ENCODE measurements around the gene KRTAP4-9. TPM values are rescaled to one million over a fixed set of nuclear protein-coding genes. Genes with fewer than 3 reads are reported as not detected.
"Not testable (repeated sequence)": the region's sequence is repeated elsewhere in the genome, so short reads cannot be mapped to it uniquely, and the experiment has no call there.

KRTAP4-9 gene
- total RNA-seq, 1 donor from 2014 or later = not detected

GRCh38 chr17:41131979-41132378 is 26.8 kb downstream of the KRTAP4-9 start:
- no peak for DNase-seq

DNA sequence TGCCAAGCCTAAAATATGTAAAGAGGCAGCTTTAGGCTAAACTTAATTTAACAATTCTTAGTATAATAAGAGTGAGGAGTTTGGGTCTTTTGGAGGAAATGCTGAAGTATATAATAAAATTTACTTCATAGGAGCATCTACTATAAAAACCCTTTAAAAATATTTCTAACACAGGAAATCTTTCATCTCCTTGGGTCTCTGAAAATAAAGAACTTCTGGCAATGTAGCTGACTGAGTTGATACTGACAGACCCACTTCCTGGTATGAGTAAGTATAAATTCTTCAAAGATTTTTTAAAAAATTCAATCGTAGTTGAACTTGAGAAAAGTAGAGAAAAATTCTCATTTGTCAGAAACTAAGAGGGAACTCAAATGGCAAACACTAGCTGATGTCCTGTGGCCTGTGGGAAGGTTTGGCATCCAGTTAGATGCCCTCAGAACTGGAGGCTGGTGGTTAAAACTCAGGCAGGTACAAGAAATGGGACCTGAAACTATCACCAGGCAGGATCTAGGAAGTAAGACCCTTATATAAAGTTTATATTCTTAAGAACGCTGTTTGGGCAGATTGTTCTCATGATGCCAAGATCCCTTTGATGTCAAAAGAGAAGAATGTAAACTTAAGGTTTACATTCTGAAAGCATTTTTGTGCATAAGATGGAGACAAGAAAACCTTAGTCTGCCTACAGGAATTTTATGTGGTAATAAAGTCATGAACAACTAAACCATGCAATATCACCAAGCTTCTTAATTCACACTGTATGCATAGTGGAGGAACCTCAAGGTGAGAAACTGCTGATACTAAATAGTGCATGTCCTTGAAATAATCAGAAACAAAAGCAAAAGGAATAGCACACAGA is 28.9 kb downstream of the KRTAP4-9 start:
- no peak for DNase-seq

- DNase-seq = not testable (repeated sequence)
Observed at GRCh38 chr17:41139865-41140264, 34.7 kb downstream of the KRTAP4-9 start.

GRCh38 chr17:41140360-41141131 is 35.4 kb downstream of the KRTAP4-9 start, which contains the start of gene KRTAP4-6:
Gene KRTAP4-6 (minus strand): TSS chr17:41140544. CDS start chr17:41140487, 57 bp downstream.
- no peak for DNase-seq

DNA sequence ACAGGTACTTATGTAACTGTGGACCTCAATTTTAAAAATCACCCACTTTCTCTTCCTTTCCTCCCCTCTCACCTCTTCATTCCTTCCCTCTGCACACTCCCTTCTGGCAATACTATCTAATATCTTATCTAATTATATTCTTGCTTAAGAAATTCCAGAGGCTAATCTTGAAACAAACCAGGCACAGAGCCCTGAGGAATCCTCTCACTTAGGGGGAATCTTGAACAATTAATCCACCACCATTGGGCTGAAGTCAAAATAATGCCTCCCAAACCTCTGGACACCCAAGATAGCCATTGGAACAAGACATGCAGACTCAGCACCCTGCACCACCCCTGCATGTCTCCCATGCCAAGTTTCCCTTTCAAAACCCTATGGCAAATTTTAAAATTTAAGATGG is 36.2 kb downstream of the KRTAP4-9 start:
- DNase-seq = no peak

- DNase-seq = no peak
Observed at GRCh38 chr17:41144846-41145245, 39.7 kb downstream of the KRTAP4-9 start.

- DNase-seq = no peak
Observed at GRCh38 chr17:41145261-41145660, 40.1 kb downstream of the KRTAP4-9 start.

GRCh38 chr17:41147531-41148204 is 42.5 kb downstream of the KRTAP4-9 start:
- no peak for DNase-seq

- not testable (repeated sequence) for DNase-seq
Observed at GRCh38 chr17:41148971-41149651, 43.9 kb downstream of the KRTAP4-9 start.

- DNase-seq = no peak
Observed at GRCh38 chr17:41149652-41149985, 44.4 kb downstream of the KRTAP4-9 start, which contains the start of gene KRTAP4-5. Gene KRTAP4-5 (minus strand): TSS chr17:41149825. CDS start chr17:41149767, 58 bp downstream.

DNA sequence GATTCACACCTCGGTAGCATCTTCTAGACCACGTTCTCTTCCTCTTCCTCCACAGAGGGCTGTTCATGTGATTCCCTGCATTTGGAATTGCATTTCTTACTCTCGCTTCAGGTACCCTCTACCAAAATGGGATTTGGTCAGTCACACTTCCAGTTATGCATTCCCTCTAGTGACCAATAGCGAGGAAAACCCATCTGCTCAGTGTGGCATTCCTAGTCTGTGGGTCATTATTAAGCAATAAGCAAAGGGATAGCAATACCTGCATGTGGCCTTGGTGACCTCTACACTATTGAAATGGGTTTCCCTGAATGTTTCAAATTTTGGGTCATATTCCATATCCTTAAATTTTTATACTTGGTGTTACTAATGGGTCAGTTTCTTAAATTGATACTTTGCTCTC is 44.8 kb downstream of the KRTAP4-9 start:
- no peak for DNase-seq

DNA sequence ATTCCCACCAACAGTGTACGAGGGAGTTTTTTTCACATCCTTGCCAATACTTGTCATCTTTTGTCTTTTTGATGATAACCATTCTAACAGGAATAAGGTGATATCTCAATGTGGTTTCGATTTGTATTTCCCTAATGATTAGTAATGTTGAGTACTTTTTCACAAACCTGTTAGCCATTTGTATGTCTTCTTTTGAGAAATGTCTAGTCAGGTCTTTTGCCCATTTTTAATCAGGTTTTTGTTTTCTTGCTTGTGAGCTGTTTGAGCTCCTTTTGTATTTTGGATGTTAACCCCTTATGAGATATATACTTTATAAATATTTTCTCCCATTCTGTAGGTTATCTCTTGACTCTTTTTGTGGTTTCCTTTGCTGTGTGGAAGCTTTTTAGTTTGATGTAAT is 46.3 kb downstream of the KRTAP4-9 start:
- no peak for DNase-seq

DNA sequence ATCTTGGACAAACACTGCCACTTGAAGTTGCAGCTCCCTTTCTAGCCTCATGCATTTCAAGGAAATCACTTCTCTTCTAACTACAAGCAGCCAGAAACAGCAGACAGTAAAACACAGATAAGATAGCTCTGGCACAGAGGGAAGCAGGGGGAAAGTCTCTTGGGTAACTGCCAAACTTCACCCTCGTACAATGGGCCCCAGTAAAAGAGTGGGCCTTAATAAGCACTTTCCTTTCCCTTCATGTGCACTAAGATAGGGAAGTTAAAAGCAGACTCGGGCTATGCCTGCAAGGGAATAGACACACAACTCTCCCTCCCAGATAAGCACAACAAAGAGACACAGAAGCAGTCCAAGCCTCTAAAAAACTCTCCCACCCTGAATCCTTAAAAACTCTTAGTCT is 48.7 kb downstream of the KRTAP4-9 start:
- DNase-seq = no peak

Other genes with a start within 250 kb of the KRTAP4-9 start
- not detected for gene KRT12, start 238.2 kb upstream of the KRTAP4-9 start, total RNA-seq
- gene KRT20, start 220.1 kb upstream of the KRTAP4-9 start, total RNA-seq = not detected
- gene KRT23, start 167.7 kb upstream of the KRTAP4-9 start, total RNA-seq = 0.16 TPM
- not detected for gene KRT39, start 138.4 kb upstream of the KRTAP4-9 start, total RNA-seq
- gene KRT40, start 121.1 kb upstream of the KRTAP4-9 start, total RNA-seq = not detected
- gene KRTAP3-3, start 111.2 kb upstream of the KRTAP4-9 start, total RNA-seq = not detected
- gene KRTAP3-2, start 105.5 kb upstream of the KRTAP4-9 start, total RNA-seq = not detected
- not detected for gene KRTAP3-1, start 96.3 kb upstream of the KRTAP4-9 start, total RNA-seq
- not detected for gene KRTAP1-5, start 78.2 kb upstream of the KRTAP4-9 start, total RNA-seq
- gene KRTAP1-4, start 75.2 kb upstream of the KRTAP4-9 start, total RNA-seq = not detected
- not detected for gene KRTAP1-3, start 70.5 kb upstream of the KRTAP4-9 start, total RNA-seq
- gene KRTAP1-1, start 63.9 kb upstream of the KRTAP4-9 start, total RNA-seq = not detected
- gene KRTAP2-1, start 58.1 kb upstream of the KRTAP4-9 start, total RNA-seq = not detected
- gene KRTAP2-2, start 50.2 kb upstream of the KRTAP4-9 start, total RNA-seq = not detected
- gene KRTAP2-3, start 45.3 kb upstream of the KRTAP4-9 start, total RNA-seq = not detected
- gene KRTAP2-4, start 39.5 kb upstream of the KRTAP4-9 start, total RNA-seq = not detected
- not detected for gene KRTAP4-7, start 21.2 kb upstream of the KRTAP4-9 start, total RNA-seq
- not detected for gene KRTAP4-8, start 7.2 kb upstream of the KRTAP4-9 start, total RNA-seq
- not detected for gene KRTAP4-16, start 3.2 kb upstream of the KRTAP4-9 start, total RNA-seq
- not detected for gene KRTAP4-11, start 13.0 kb downstream of the KRTAP4-9 start, total RNA-seq
- gene KRTAP4-12, start 18.8 kb downstream of the KRTAP4-9 start, total RNA-seq = not detected
- not detected for gene KRTAP4-6, start 35.2 kb downstream of the KRTAP4-9 start, total RNA-seq
- not detected for gene KRTAP4-5, start 44.4 kb downstream of the KRTAP4-9 start, total RNA-seq
- not detected for gene KRTAP4-4, start 55.4 kb downstream of the KRTAP4-9 start, total RNA-seq
- gene KRTAP4-3, start 62.8 kb downstream of the KRTAP4-9 start, total RNA-seq = not detected
- not detected for gene KRTAP4-2, start 72.8 kb downstream of the KRTAP4-9 start, total RNA-seq
- not detected for gene KRTAP4-1, start 79.5 kb downstream of the KRTAP4-9 start, total RNA-seq
- gene KRTAP9-1, start 84.5 kb downstream of the KRTAP4-9 start, total RNA-seq = not detected
- not detected for gene KRTAP9-2, start 121.3 kb downstream of the KRTAP4-9 start, total RNA-seq
- not detected for gene KRTAP9-3, start 127.1 kb downstream of the KRTAP4-9 start, total RNA-seq
- not detected for gene KRTAP9-8, start 132.6 kb downstream of the KRTAP4-9 start, total RNA-seq
- gene KRTAP9-4, start 144.3 kb downstream of the KRTAP4-9 start, total RNA-seq = not detected
- not detected for gene KRTAP9-9, start 150.0 kb downstream of the KRTAP4-9 start, total RNA-seq
- gene KRTAP9-6, start 160.0 kb downstream of the KRTAP4-9 start, total RNA-seq = not detected
- gene KRTAP9-7, start 170.3 kb downstream of the KRTAP4-9 start, total RNA-seq = not detected
- gene KRTAP29-1, start 197.5 kb downstream of the KRTAP4-9 start, total RNA-seq = not detected
- gene KRTAP16-1, start 203.9 kb downstream of the KRTAP4-9 start, total RNA-seq = not detected
- not detected for gene KRTAP17-1, start 210.3 kb downstream of the KRTAP4-9 start, total RNA-seq
- gene KRT33A, start 245.4 kb downstream of the KRTAP4-9 start, total RNA-seq = not detected